Glomerular visceral epithelial cell (primary cell): ENCODE results near the gene MYO7B.

Experiments used
- DNase-seq: peaks from one replicate; pipeline ENCODE4 v3.0.0-alpha.2; 2016; ENCODE audit errors: extremely low spot score

MYO7B gene

GRCh38 chr2:127637236-127637630 lies 101.8 kb downstream of the MYO7B start:
- no peak for DNase-seq

GRCh38 chr2:127637725-127638252 lies 102.3 kb downstream of the MYO7B start:
- peak; percentile 81 for DNase-seq

GRCh38 chr2:127638361-127639110 lies 103.1 kb downstream of the MYO7B start:
- no peak for DNase-seq

GRCh38 chr2:127639111-127639474 lies 103.6 kb downstream of the MYO7B start:
- DNase-seq, result no peak

- no peak for DNase-seq
Measured at GRCh38 chr2:127640082-127641072, 104.9 kb downstream of the MYO7B start.

- DNase-seq, result no peak
Measured at GRCh38 chr2:127641133-127641532, 105.7 kb downstream of the MYO7B start.

- DNase-seq, result no peak
Measured at GRCh38 chr2:127641846-127642507, 106.5 kb downstream of the MYO7B start.

GRCh38 chr2:127642706-127643438 lies 107.4 kb downstream of the MYO7B start:
- DNase-seq, result no peak

- DNase-seq, result no peak
Measured at GRCh38 chr2:127643439-127644065, 108.1 kb downstream of the MYO7B start.

GRCh38 chr2:127644066-127645025 lies 108.9 kb downstream of the MYO7B start:
- DNase-seq, result no peak

- no peak for DNase-seq
Measured at GRCh38 chr2:127645026-127645394, 109.5 kb downstream of the MYO7B start.

GRCh38 chr2:127645395-127646291 lies 110.2 kb downstream of the MYO7B start, which contains the start of gene GPR17:
TSS of gene GPR17 (plus strand) at chr2:127646153. CDS start at chr2:127650736, 4,583 bp downstream.
- no peak for DNase-seq

- DNase-seq, result no peak
Measured at GRCh38 chr2:127646487-127647241, 111.2 kb downstream of the MYO7B start.

GRCh38 chr2:127647242-127648190 lies 112.0 kb downstream of the MYO7B start:
- peak; percentile 60 for DNase-seq

GRCh38 chr2:127648321-127648720 lies 112.8 kb downstream of the MYO7B start:
- no peak for DNase-seq

- no peak for DNase-seq
Measured at GRCh38 chr2:127649100-127649611, 113.7 kb downstream of the MYO7B start.
